Mesenchymal stem cell (in vitro differentiated cells and primary cell): Measurements from ENCODE around the gene NOSTRIN.

Experiments used
- DNase-seq: peaks from one replicate; pipeline ENCODE4 v3.0.0-alpha.2; 2013
- H2AFZ ChIP-seq: one replicate; pipeline ENCODE4 v1.6.1; 2013; ENCODE audit warnings: low read depth, mild to moderate bottlenecking, control low read depth, inconsistent platforms, low read length, moderate library complexity
- H2AK5ac ChIP-seq: 2 replicates; pipeline ENCODE4 v1.6.1; 2013; ENCODE audit warnings: low read length, moderate library complexity, mild to moderate bottlenecking, inconsistent platforms; ENCODE audit not compliant: severe bottlenecking
- H2BK120ac ChIP-seq: one replicate; pipeline ENCODE4 v1.6.1; 2013; ENCODE audit warnings: low read depth, mild to moderate bottlenecking, inconsistent platforms, low read length, moderate library complexity
- H2BK12ac ChIP-seq, 2 experiments: one replicate each; pipeline ENCODE4 v1.6.1; 2013; ENCODE audit warnings: inconsistent platforms in 2 of 2, low read length in 2 of 2, mild to moderate bottlenecking in 2 of 2, moderate library complexity in 2 of 2, control low read depth in 1 of 2
- H2BK15ac ChIP-seq: one replicate; pipeline ENCODE4 v1.6.1; 2013; ENCODE audit warnings: mild to moderate bottlenecking, low read depth, inconsistent platforms; ENCODE audit not compliant: poor library complexity, severe bottlenecking
- H2BK5ac ChIP-seq: 2 replicates; pipeline ENCODE4 v1.6.1; 2013; ENCODE audit warnings: low read depth, mild to moderate bottlenecking, low read length, control low read depth, inconsistent platforms; ENCODE audit not compliant: poor library complexity, severe bottlenecking
- H3K14ac ChIP-seq, 2 experiments: one replicate each; pipeline ENCODE4 v1.6.1; 2013; ENCODE audit warnings: inconsistent platforms in 2 of 2, low read length in 2 of 2, control low read depth in 1 of 2, mild to moderate bottlenecking in 1 of 2, moderate library complexity in 1 of 2
- H3K18ac ChIP-seq, 2 experiments: one replicate each; pipeline ENCODE4 v1.6.1; 2013; ENCODE audit warnings: inconsistent platforms in 2 of 2, low read length in 2 of 2, control low read depth in 1 of 2, low read depth in 1 of 2, mild to moderate bottlenecking in 1 of 2
- H3K23ac ChIP-seq, 2 experiments: one replicate each; pipeline ENCODE4 v1.6.1; 2013; ENCODE audit warnings: inconsistent platforms in 2 of 2, low read length in 2 of 2, mild to moderate bottlenecking in 2 of 2, moderate library complexity in 2 of 2, control low read depth in 1 of 2
- H3K27ac ChIP-seq: 2 replicates; pipeline ENCODE4 v1.5.1; 2013; ENCODE audit warnings: mild to moderate bottlenecking, moderate library complexity, low read length, control low read depth, inconsistent platforms; ENCODE audit not compliant: poor library complexity, severe bottlenecking
- H3K27me3 ChIP-seq, 2 experiments: 2 replicates each; pipeline versions ENCODE4 v1.6.1 to v1.7.0; 2013; ENCODE audit warnings: low read length in 2 of 2, mild to moderate bottlenecking in 2 of 2, moderate library complexity in 2 of 2, control low read depth in 1 of 2, inconsistent platforms in 1 of 2; ENCODE audit not compliant: control insufficient read depth in 1 of 2, insufficient read depth in 1 of 2
- H3K36me3 ChIP-seq, 2 experiments: 2 replicates each; pipeline versions ENCODE4 v1.6.1 to v1.7.0; 2013; ENCODE audit warnings: low read length in 2 of 2, control low read depth in 1 of 2, inconsistent platforms in 1 of 2, low read depth in 1 of 2, mild to moderate bottlenecking in 1 of 2; ENCODE audit not compliant: insufficient read depth in 2 of 2, control insufficient read depth in 1 of 2
- H3K4ac ChIP-seq, 2 experiments: one replicate each; pipeline ENCODE4 v1.6.1; 2013; ENCODE audit warnings: inconsistent platforms in 2 of 2, low read length in 2 of 2, mild to moderate bottlenecking in 2 of 2, moderate library complexity in 2 of 2, control low read depth in 1 of 2, low read depth in 1 of 2
- H3K4me1 ChIP-seq: 2 replicates; pipeline ENCODE4 v1.6.1; 2013; ENCODE audit warnings: low read depth, low read length, control low read depth; ENCODE audit not compliant: control insufficient read depth, insufficient read depth
- H3K4me2 ChIP-seq: 2 replicates; pipeline ENCODE4 v1.6.1; 2013; ENCODE audit warnings: low read length, mild to moderate bottlenecking, inconsistent platforms; ENCODE audit not compliant: poor library complexity, severe bottlenecking
- H3K4me3 ChIP-seq, 2 experiments: 2 replicates each; pipeline versions ENCODE4 v1.5.1 to v1.7.0; 2013; ENCODE audit warnings: low read length in 2 of 2, mild to moderate bottlenecking in 2 of 2, control low read depth in 1 of 2, low read depth in 1 of 2; ENCODE audit not compliant: insufficient read depth in 1 of 2
- H3K79me1 ChIP-seq: replicated peaks from 2 replicates; pipeline ENCODE4 v1.6.1; 2013; ENCODE audit warnings: mild to moderate bottlenecking, control low read depth, low read length, inconsistent platforms; ENCODE audit not compliant: poor library complexity, severe bottlenecking
- H3K9ac ChIP-seq: 2 replicates; pipeline ENCODE4 v1.7.0; 2013; ENCODE audit warnings: mild to moderate bottlenecking, low read length, moderate library complexity
- H3K9me3 ChIP-seq: 2 replicates; pipeline ENCODE4 v1.7.0; 2013; ENCODE audit warnings: mild to moderate bottlenecking, low read length; ENCODE audit not compliant: control insufficient read depth
- H4K8ac ChIP-seq: one replicate; pipeline ENCODE4 v1.6.1; 2013; ENCODE audit warnings: inconsistent platforms, mild to moderate bottlenecking, low read length, moderate library complexity
- H4K91ac ChIP-seq: one replicate; pipeline ENCODE4 v1.6.1; 2013; ENCODE audit warnings: mild to moderate bottlenecking, low read length, inconsistent platforms
- WGBS: methylation state at CpG from one replicate; pipeline ENCODE4 v1.1.7; 2013; ENCODE audit warnings: mixed read lengths; 5-methylcytosine and 5-hydroxymethylcytosine counted together

The NOSTRIN gene

GRCh38 chr2:168798076-168798887 is 4.2 kb upstream of the NOSTRIN start:
- no peak overlapping the region for H3K18ac ChIP-seq
- H3K4me1 ChIP-seq, result no peaks in the 10 kb centered on the region
- H3K9me3 ChIP-seq, result no peaks in the 10 kb centered on the region
- H3K79me1 ChIP-seq, result no peaks in the 10 kb centered on the region
- no peak overlapping the region for H3K4ac ChIP-seq
- no peak overlapping the region for H2BK15ac ChIP-seq
- no peak overlapping the region for H4K8ac ChIP-seq
- H2BK5ac ChIP-seq, result no peak overlapping the region
- H2AFZ ChIP-seq, result no peak overlapping the region
- no peak overlapping the region for H4K91ac ChIP-seq
- H3K9ac ChIP-seq, result no peak overlapping the region
- H3K4me3 ChIP-seq, result no peak overlapping the region
- H3K23ac ChIP-seq, result no peak overlapping the region
- H3K36me3 ChIP-seq, result no peaks in the 10 kb centered on the region
- no peak overlapping the region for H3K14ac ChIP-seq
- H3K27ac ChIP-seq, result no peak overlapping the region
- no peak overlapping the region for H2BK120ac ChIP-seq
- H3K27me3 ChIP-seq, result peaks cover 0 to 2% of the 10 kb centered on the region in 2 experiments
- no peak overlapping the region for H2BK12ac ChIP-seq
- no peak overlapping the region for H3K4me2 ChIP-seq
- no peak overlapping the region for H2AK5ac ChIP-seq
- peak; percentile 32 for DNase-seq
- 64% methylated on average over 11 of the region's 13 CpGs for WGBS

- Histone ChIP-seq H3K4me3 (no peak overlapping the region), H3K4ac (peak overlapping the region in 1 of 2 experiments; percentile 34), H2BK15ac (no peak overlapping the region), H3K79me1 (no peaks in the 10 kb centered on the region), H3K9ac (no peak overlapping the region), H2AK5ac (no peak overlapping the region), H3K27ac (no peak overlapping the region), H2AFZ (no peak overlapping the region), H4K91ac (no peak overlapping the region), H3K4me1 (no peaks in the 10 kb centered on the region), H3K18ac (no peak overlapping the region), H2BK12ac (peak overlapping the region in 1 of 2 experiments; percentile 38), H4K8ac (no peak overlapping the region), H2BK5ac (no peak overlapping the region), H3K23ac (no peak overlapping the region), H3K9me3 (no peaks in the 10 kb centered on the region), H3K36me3 (no peaks in the 10 kb centered on the region), H3K27me3 (peaks cover 0 to 2% of the 10 kb centered on the region in 2 experiments), H3K4me2 (no peak overlapping the region), H3K14ac (no peak overlapping the region), H2BK120ac (no peak overlapping the region)
- DNase-seq, result no peak
- 87% methylated on average over 1 of the region's 1 CpG for WGBS
Measured at GRCh38 chr2:168798888-168799410, 3.5 kb upstream of the NOSTRIN start.

- H3K79me1 ChIP-seq, result no peaks in the 10 kb centered on the region
- no peak overlapping the region for H2BK120ac ChIP-seq
- H3K14ac ChIP-seq, result no peak overlapping the region
- no peak for DNase-seq
- no peak overlapping the region for H3K4ac ChIP-seq
- no peak overlapping the region for H2AFZ ChIP-seq
- H4K91ac ChIP-seq, result no peak overlapping the region
- no peak overlapping the region for H3K4me3 ChIP-seq
- no peaks in the 10 kb centered on the region for H3K4me1 ChIP-seq
- no peak overlapping the region for H3K23ac ChIP-seq
- no peak overlapping the region for H3K4me2 ChIP-seq
- WGBS, result 48% methylated on average over 2 of the region's 2 CpGs
- no peak overlapping the region for H3K9ac ChIP-seq
- H2BK5ac ChIP-seq, result no peak overlapping the region
- peaks cover 0 to 2% of the 10 kb centered on the region in 2 experiments for H3K27me3 ChIP-seq
- H4K8ac ChIP-seq, result no peak overlapping the region
- no peaks in the 10 kb centered on the region for H3K9me3 ChIP-seq
- H2BK12ac ChIP-seq, result no peak overlapping the region
- no peak overlapping the region for H2BK15ac ChIP-seq
- no peak overlapping the region for H3K18ac ChIP-seq
- no peak overlapping the region for H3K27ac ChIP-seq
- no peak overlapping the region for H2AK5ac ChIP-seq
- no peaks in the 10 kb centered on the region for H3K36me3 ChIP-seq
Measured at GRCh38 chr2:168801471-168801870, 966 bp upstream of the NOSTRIN start.

GRCh38 chr2:168802859-168803725 is 655 bp downstream of the NOSTRIN start:
- no peak overlapping the region for H2BK5ac ChIP-seq
- H3K4ac ChIP-seq, result no peak overlapping the region
- H3K4me3 ChIP-seq, result no peak overlapping the region
- no peaks in the 10 kb centered on the region for H3K79me1 ChIP-seq
- peak overlapping the region in 1 of 2 experiments; percentile 24 for H2BK12ac ChIP-seq
- no peak overlapping the region for H2BK15ac ChIP-seq
- H3K14ac ChIP-seq, result no peak overlapping the region
- DNase-seq, result no peak
- H3K27me3 ChIP-seq, result peaks cover 0 to 2% of the 10 kb centered on the region in 2 experiments
- no peak overlapping the region for H3K9ac ChIP-seq
- H4K91ac ChIP-seq, result no peak overlapping the region
- H3K23ac ChIP-seq, result no peak overlapping the region
- no peak overlapping the region for H3K4me2 ChIP-seq
- no peaks in the 10 kb centered on the region for H3K36me3 ChIP-seq
- peak overlapping the region; percentile 30 for H4K8ac ChIP-seq
- no peaks in the 10 kb centered on the region for H3K4me1 ChIP-seq
- H2BK120ac ChIP-seq, result no peak overlapping the region
- no peaks in the 10 kb centered on the region for H3K9me3 ChIP-seq
- no peak overlapping the region for H2AK5ac ChIP-seq
- H3K18ac ChIP-seq, result no peak overlapping the region
- 91% methylated on average over 5 of the region's 5 CpGs for WGBS
- no peak overlapping the region for H2AFZ ChIP-seq
- no peak overlapping the region for H3K27ac ChIP-seq
